ENCODE measurements around the gene EMD.

The EMD gene

DNA sequence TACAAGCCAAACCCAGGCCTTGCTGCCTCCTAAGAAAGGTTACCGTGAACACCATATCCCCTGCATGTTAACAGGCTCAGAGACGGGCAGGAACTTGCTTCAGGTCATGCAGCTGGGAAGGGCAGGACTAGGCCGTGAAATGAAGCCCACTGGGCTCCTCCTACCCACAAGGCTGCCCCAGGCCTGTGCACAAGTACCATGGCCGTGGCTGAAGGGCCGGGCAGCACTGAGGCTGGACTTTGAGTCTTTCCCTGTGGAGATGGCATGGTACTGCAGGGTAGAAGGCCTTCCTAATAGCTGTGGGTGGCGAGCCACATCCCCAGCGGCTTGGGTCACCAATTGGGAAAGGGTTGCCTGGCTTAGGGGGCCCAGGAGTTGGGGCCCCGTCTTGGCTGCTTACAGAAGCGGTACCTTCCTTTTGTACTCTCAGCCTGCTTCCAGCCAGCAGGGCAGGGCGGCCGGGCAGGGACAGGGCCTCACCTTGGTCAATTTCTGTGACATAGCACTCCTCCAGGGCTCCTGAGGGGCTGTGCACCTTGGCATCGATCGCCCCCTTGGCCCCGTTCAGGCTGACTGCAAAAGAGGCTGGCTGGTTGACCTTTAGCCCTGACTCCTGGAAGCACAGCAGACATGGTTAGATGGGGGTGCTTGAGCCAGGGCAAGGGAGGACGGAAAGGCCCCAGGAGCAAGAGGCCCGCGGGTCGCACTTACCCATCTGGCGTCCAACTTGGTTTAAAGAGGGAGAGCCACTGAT is 28.5 kb upstream of the EMD start:
- no peaks in the 10 kb centered on the region for H3K27me3 ChIP-seq (ENCODE audit: control insufficient read depth, insufficient read depth, low read length)
- H3K4me1 ChIP-seq (ENCODE audit: control insufficient read depth, insufficient read depth, low read length): no peaks in the 10 kb centered on the region
- H3K4me3 ChIP-seq (ENCODE audit: low read length): no peak overlapping the region
- peak overlapping the region; percentile 19 for H3K27ac ChIP-seq (ENCODE audit: low read depth, low read length)
- no peak overlapping the region for H3K9ac ChIP-seq (ENCODE audit: low read length)
- H3K36me3 ChIP-seq (ENCODE audit: control insufficient read depth, insufficient read depth, low read length): peaks cover 41% of the 10 kb centered on the region

GRCh38 chrX:154351183-154352011 is 27.7 kb upstream of the EMD start:
- Histone ChIP-seq H3K27me3 (ENCODE audit: control insufficient read depth, insufficient read depth, low read length) (no peaks in the 10 kb centered on the region), H3K27ac (ENCODE audit: low read depth, low read length) (peak overlapping the region; percentile 55), H3K36me3 (ENCODE audit: control insufficient read depth, insufficient read depth, low read length) (peaks cover 41% of the 10 kb centered on the region), H3K9ac (ENCODE audit: low read length) (no peak overlapping the region), H3K4me3 (ENCODE audit: low read length) (no peak overlapping the region), H3K4me1 (ENCODE audit: control insufficient read depth, insufficient read depth, low read length) (no peaks in the 10 kb centered on the region)

DNA sequence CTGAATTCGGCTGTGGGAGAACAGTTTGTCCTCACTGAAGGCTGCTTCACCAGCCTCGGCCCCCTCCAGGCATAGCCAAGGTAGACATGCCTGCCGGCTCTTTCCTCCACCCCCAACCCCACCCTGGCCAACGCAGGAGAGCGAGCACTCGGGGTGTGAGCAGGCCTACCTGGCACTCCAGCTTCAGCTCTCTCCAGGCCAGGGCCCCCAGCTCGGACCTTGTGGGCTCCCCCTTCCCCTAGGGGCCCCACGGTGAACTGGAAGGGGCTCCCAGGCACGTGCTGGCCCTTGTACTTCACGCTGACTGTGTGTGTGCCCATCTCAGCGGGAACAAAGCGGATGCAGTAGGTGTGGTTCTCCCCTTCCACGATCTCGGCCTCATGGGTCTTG is 27.1 kb upstream of the EMD start:
- Histone ChIP-seq H3K9ac (ENCODE audit: low read length) (no peak overlapping the region), H3K4me1 (ENCODE audit: control insufficient read depth, insufficient read depth, low read length) (no peaks in the 10 kb centered on the region), H3K27me3 (ENCODE audit: control insufficient read depth, insufficient read depth, low read length) (no peaks in the 10 kb centered on the region), H3K4me3 (ENCODE audit: low read length) (no peak overlapping the region), H3K27ac (ENCODE audit: low read depth, low read length) (peak overlapping the region; percentile 55), H3K36me3 (ENCODE audit: control insufficient read depth, insufficient read depth, low read length) (peaks cover 43% of the 10 kb centered on the region)

DNA sequence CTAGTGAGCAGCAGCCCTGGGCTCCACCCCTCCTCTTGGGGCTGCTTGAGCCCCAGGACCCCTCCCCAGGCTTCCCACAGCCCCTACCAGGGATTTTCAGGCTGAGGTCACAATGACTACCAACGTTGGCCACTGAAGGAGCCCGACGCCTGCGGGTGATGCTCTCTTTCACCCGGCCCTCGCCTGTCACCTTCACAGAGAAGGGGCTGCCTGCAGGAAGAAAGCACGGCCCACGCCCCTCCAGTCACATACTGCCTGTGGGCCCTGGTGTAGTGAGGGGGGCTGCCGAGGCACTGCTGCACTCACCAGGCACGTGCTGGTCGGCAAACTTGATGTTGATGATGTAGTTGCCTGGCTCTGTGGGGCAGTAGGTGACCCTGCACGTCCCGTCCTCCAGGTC is 26.6 kb upstream of the EMD start:
- H3K27ac ChIP-seq (ENCODE audit: low read depth, low read length): peak overlapping the region; percentile 55
- no peak overlapping the region for H3K9ac ChIP-seq (ENCODE audit: low read length)
- H3K4me3 ChIP-seq (ENCODE audit: low read length): no peak overlapping the region
- H3K4me1 ChIP-seq (ENCODE audit: control insufficient read depth, insufficient read depth, low read length): no peaks in the 10 kb centered on the region
- no peaks in the 10 kb centered on the region for H3K27me3 ChIP-seq (ENCODE audit: control insufficient read depth, insufficient read depth, low read length)
- peaks cover 48% of the 10 kb centered on the region for H3K36me3 ChIP-seq (ENCODE audit: control insufficient read depth, insufficient read depth, low read length)

- Histone ChIP-seq H3K27me3 (ENCODE audit: control insufficient read depth, insufficient read depth, low read length) (no peaks in the 10 kb centered on the region), H3K9ac (ENCODE audit: low read length) (no peak overlapping the region), H3K4me1 (ENCODE audit: control insufficient read depth, insufficient read depth, low read length) (no peaks in the 10 kb centered on the region), H3K27ac (ENCODE audit: low read depth, low read length) (peak overlapping the region; percentile 74), H3K4me3 (ENCODE audit: low read length) (no peak overlapping the region), H3K36me3 (ENCODE audit: control insufficient read depth, insufficient read depth, low read length) (peaks cover 55% of the 10 kb centered on the region)
These were observed 25.8 kb upstream of the EMD start for GRCh38 chrX:154353172-154353843.

DNA sequence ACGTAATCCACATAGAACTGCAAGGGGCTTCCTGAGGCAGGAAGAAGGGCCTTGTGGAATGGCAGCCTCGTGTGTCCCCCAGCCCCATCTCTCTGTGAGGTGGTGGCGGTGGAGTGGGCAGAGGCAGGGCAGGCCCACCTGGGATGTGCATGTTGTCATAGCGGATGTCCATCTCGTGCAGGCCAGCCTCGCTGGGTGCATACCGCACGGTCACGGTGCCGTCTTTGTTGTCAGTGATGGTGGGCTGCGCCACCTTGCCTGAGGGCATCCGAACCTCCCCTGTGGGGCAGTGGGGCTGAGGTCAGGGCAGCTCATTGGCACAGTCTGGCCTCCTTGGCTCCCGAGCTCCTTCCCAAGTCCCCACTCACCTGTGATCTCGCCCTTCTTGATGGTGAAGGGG is 25.1 kb upstream of the EMD start:
- H3K27ac ChIP-seq (ENCODE audit: low read depth, low read length): peak overlapping the region; percentile 74
- no peak overlapping the region for H3K9ac ChIP-seq (ENCODE audit: low read length)
- H3K4me1 ChIP-seq (ENCODE audit: control insufficient read depth, insufficient read depth, low read length): no peaks in the 10 kb centered on the region
- H3K4me3 ChIP-seq (ENCODE audit: low read length): no peak overlapping the region
- peaks cover 62% of the 10 kb centered on the region for H3K36me3 ChIP-seq (ENCODE audit: control insufficient read depth, insufficient read depth, low read length)
- H3K27me3 ChIP-seq (ENCODE audit: control insufficient read depth, insufficient read depth, low read length): no peaks in the 10 kb centered on the region

DNA sequence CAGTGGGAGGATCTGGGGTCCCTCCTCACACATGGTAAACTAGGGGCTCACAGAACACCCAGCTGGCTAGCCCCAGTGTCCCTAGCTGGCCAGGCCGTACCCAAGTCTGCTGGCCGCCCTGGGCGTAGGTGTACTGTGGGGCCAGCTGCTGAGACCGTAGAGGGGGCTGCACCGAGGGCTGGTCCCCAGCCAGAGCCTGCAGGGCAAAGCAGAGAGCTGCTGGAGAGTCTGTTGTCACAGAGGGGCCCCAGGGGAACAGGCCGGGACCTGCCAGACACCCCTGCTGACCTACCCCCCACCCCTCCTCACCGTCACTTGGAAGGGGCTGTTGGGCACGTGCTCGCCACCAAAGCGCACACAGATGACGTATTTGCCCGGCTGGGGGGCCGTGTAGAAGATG is 24.6 kb upstream of the EMD start:
- H3K4me1 ChIP-seq (ENCODE audit: control insufficient read depth, insufficient read depth, low read length): no peaks in the 10 kb centered on the region
- H3K27me3 ChIP-seq (ENCODE audit: control insufficient read depth, insufficient read depth, low read length): no peaks in the 10 kb centered on the region
- H3K36me3 ChIP-seq (ENCODE audit: control insufficient read depth, insufficient read depth, low read length): peaks cover 63% of the 10 kb centered on the region
- no peak overlapping the region for H3K9ac ChIP-seq (ENCODE audit: low read length)
- peak overlapping the region; percentile 72 for H3K27ac ChIP-seq (ENCODE audit: low read depth, low read length)
- no peak overlapping the region for H3K4me3 ChIP-seq (ENCODE audit: low read length)

DNA sequence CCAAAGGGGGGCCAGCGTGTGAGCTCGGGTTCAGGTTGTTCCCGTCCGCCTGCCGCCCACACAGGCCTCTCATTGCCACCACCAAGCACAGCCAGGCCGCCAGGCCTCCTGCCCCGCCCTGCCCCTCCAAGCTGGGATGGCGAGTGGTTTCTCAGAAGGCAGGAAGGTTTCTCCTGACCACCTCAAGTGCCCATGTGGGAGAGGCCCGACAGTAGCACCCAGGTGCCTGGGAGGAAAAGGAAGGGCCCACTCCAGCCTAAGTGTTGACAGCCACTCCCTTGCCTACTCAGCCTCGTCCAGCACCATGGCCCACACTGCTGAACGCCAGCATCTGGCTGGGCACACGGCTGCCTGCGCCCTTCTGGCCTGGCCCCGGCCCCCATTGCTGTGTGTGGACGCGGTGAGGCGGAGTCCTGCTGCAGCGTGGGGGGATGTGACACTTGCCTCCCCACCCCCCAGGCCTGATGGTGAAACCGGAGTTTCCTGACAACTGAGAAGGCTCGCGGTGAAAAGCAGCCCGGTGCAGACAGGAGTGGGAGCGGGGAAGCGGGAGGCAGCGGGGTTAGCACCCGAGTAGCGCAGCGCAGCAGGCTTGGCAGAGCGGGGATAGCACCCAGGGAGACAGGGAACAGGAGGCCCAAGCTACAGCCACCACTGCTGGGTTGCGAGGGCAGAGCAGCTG is 23.9 kb upstream of the EMD start:
- Histone ChIP-seq H3K4me1 (ENCODE audit: control insufficient read depth, insufficient read depth, low read length) (no peaks in the 10 kb centered on the region), H3K4me3 (ENCODE audit: low read length) (no peak overlapping the region), H3K27ac (ENCODE audit: low read depth, low read length) (peak overlapping the region; percentile 72), H3K36me3 (ENCODE audit: control insufficient read depth, insufficient read depth, low read length) (peaks cover 56% of the 10 kb centered on the region), H3K9ac (ENCODE audit: low read length) (no peak overlapping the region), H3K27me3 (ENCODE audit: control insufficient read depth, insufficient read depth, low read length) (no peaks in the 10 kb centered on the region)

DNA sequence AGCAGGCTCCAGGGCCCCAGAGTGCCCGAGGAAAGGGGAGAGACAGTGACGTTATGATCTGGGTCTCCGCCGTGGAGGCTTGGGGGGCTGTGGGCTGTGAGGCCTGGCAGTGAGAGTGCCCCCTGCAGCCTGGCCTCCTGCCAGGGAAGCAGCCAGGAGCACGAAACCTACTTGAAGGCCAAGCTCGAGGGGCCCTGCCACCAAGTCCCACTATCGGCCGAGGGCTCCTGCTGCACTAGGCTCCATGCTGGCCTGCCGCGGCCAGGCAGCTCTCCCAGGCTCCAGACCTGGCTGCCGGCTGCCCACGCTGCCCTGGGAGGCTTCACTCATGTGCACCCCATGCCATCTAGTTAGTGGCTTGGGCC is 23.3 kb upstream of the EMD start:
- Histone ChIP-seq H3K4me3 (ENCODE audit: low read length) (no peak overlapping the region), H3K27me3 (ENCODE audit: control insufficient read depth, insufficient read depth, low read length) (no peaks in the 10 kb centered on the region), H3K27ac (ENCODE audit: low read depth, low read length) (peak overlapping the region; percentile 72), H3K9ac (ENCODE audit: low read length) (no peak overlapping the region), H3K36me3 (ENCODE audit: control insufficient read depth, insufficient read depth, low read length) (peaks cover 54% of the 10 kb centered on the region), H3K4me1 (ENCODE audit: control insufficient read depth, insufficient read depth, low read length) (no peaks in the 10 kb centered on the region)

- Histone ChIP-seq H3K36me3 (ENCODE audit: control insufficient read depth, insufficient read depth, low read length) (peaks cover 55% of the 10 kb centered on the region), H3K27me3 (ENCODE audit: control insufficient read depth, insufficient read depth, low read length) (no peaks in the 10 kb centered on the region), H3K4me3 (ENCODE audit: low read length) (no peak overlapping the region), H3K9ac (ENCODE audit: low read length) (no peak overlapping the region), H3K27ac (ENCODE audit: low read depth, low read length) (peak overlapping the region; percentile 72), H3K4me1 (ENCODE audit: control insufficient read depth, insufficient read depth, low read length) (no peaks in the 10 kb centered on the region)
These were observed 22.5 kb upstream of the EMD start for GRCh38 chrX:154356596-154356995.

- no peaks in the 10 kb centered on the region for H3K4me1 ChIP-seq (ENCODE audit: control insufficient read depth, insufficient read depth, low read length)
- H3K36me3 ChIP-seq (ENCODE audit: control insufficient read depth, insufficient read depth, low read length): peaks cover 55% of the 10 kb centered on the region
- H3K4me3 ChIP-seq (ENCODE audit: low read length): no peak overlapping the region
- peak overlapping the region; percentile 72 for H3K27ac ChIP-seq (ENCODE audit: low read depth, low read length)
- no peaks in the 10 kb centered on the region for H3K27me3 ChIP-seq (ENCODE audit: control insufficient read depth, insufficient read depth, low read length)
- H3K9ac ChIP-seq (ENCODE audit: low read length): no peak overlapping the region
These were observed 21.9 kb upstream of the EMD start for GRCh38 chrX:154357205-154357604.

DNA sequence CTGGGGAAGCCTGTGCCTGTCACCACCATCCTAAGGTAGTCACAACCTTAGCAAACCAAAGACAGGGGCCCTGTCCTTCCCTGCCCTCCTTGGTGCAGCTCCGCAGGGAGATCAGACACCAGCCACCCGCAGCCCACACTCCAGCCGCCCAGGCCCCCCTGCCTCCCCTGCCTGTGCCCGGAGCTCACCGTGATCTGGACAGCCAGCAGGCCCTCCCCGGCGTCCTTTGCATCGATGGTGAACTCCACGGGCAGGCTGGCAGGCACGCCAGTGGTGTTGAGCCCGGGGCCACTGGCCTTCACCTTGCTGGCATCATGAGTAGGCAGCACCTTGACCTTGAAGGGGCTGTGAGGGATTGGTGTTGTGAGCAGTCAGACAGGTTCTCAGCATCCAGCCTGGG is 21.1 kb upstream of the EMD start:
- no peak overlapping the region for H3K9ac ChIP-seq (ENCODE audit: low read length)
- H3K36me3 ChIP-seq (ENCODE audit: control insufficient read depth, insufficient read depth, low read length): peaks cover 56% of the 10 kb centered on the region

More for the DNA sequence above, 21.1 kb upstream of the EMD start:
- Histone ChIP-seq H3K27me3 (ENCODE audit: control insufficient read depth, insufficient read depth, low read length) (no peaks in the 10 kb centered on the region), H3K27ac (ENCODE audit: low read depth, low read length) (peak overlapping the region; percentile 28), H3K4me1 (ENCODE audit: control insufficient read depth, insufficient read depth, low read length) (peaks cover 2% of the 10 kb centered on the region), H3K4me3 (ENCODE audit: low read length) (no peak overlapping the region)

All from rectal smooth muscle tissue (tissue), 1 donor.